H1 (cell line): ENCODE measurements around the gene NCKAP1. TPM values are rescaled to one million over a fixed set of nuclear protein-coding genes. Genes with fewer than 3 reads are reported as not detected.

Experiments
- CTCF ChIA-PET: fragments of 300-600 bp; sonication (Branson Sonifier 250); formaldehyde crosslinking; loops from one replicate; lab custom pipeline; 2021; ENCODE audit not compliant: partially characterized antibody; lab: Charles Lee
- POLR2A ChIA-PET: fragments of 300-600 bp; sonication (Branson Sonifier 250); formaldehyde crosslinking; loops from one replicate; lab custom pipeline; 2021; ENCODE audit warnings: inconsistent platforms; ENCODE audit not compliant: partially characterized antibody; lab: Charles Lee
- DNase-seq, 2 experiments: peaks; one replicate each; pipeline versions ENCODE4 v3.0.0 to v3.0.0-alpha.2; 2010 to 2022; ENCODE audit warnings: low spot score in 2 of 2, low read depth in 1 of 2, mixed read lengths in 1 of 2
- FAIRE-seq: peaks from 2 replicates; lab custom pipeline; 2011; peaks lifted over from hg19 to GRCh38; lab: Jason Lieb, UNC
- H2AFZ ChIP-seq: 2 replicates; pipeline ENCODE4 v1.8.1; 2012; ENCODE audit warnings: low read length, inconsistent platforms
- H2AK5ac ChIP-seq: 2 replicates; pipeline ENCODE4 v1.6.1; 2013; ENCODE audit warnings: low read depth, low read length
- H2BK120ac ChIP-seq: replicated peaks from 2 replicates; pipeline ENCODE3; 2013; ENCODE audit warnings: low read depth, low read length, inconsistent platforms
- H2BK12ac ChIP-seq: 2 replicates; pipeline ENCODE4 v1.6.1; 2013; ENCODE audit warnings: low read depth, low read length
- H2BK15ac ChIP-seq: 2 replicates; pipeline ENCODE4 v1.6.1; 2013; ENCODE audit warnings: low read length
- H2BK20ac ChIP-seq: 2 replicates; pipeline ENCODE4 v1.6.1; 2013; ENCODE audit warnings: low read length
- H2BK5ac ChIP-seq: 2 replicates; pipeline ENCODE4 v1.6.1; 2013; ENCODE audit warnings: low read depth, low read length
- H3K14ac ChIP-seq: 2 replicates; pipeline ENCODE4 v1.6.1; 2013; ENCODE audit warnings: inconsistent platforms; ENCODE audit not compliant: insufficient read length
- H3K18ac ChIP-seq: 2 replicates; pipeline ENCODE4 v1.6.1; 2013; ENCODE audit warnings: low read length; ENCODE audit errors: extremely low read depth
- H3K23ac ChIP-seq: 2 replicates; pipeline ENCODE4 v1.6.1; 2013; ENCODE audit warnings: inconsistent platforms; ENCODE audit not compliant: insufficient read length
- H3K23me2 ChIP-seq: 2 replicates; pipeline ENCODE4 v1.6.1; 2013; ENCODE audit warnings: low read depth, low read length
- H3K27ac ChIP-seq: 2 replicates; pipeline ENCODE4 v1.6.1; 2011; ENCODE audit warnings: low read depth, low read length, inconsistent platforms
- H3K27me3 ChIP-seq, 4 experiments: replicated peaks in 1 of 4; 1 replicate in 1 of 4; 2 replicates in 3 of 4; pipeline versions ENCODE4 v1.6.1 to v1.8.1; 2011 to 2013; ENCODE audit warnings: low read length in 3 of 4, mild to moderate bottlenecking in 3 of 4, inconsistent platforms in 2 of 4, mixed read lengths in 2 of 4, moderate library complexity in 1 of 4; ENCODE audit not compliant: control insufficient read depth in 3 of 4, insufficient read depth in 3 of 4; ENCODE audit errors: extremely low read depth in 1 of 4
- H3K36me3 ChIP-seq, 4 experiments: 2 replicates each; pipeline versions ENCODE4 v1.6.1 to v1.8.1; 2011 to 2013; ENCODE audit warnings: mild to moderate bottlenecking in 4 of 4, low read length in 3 of 4, moderate library complexity in 2 of 4, control low read depth in 1 of 4, inconsistent platforms in 1 of 4; ENCODE audit not compliant: insufficient read depth in 4 of 4, control insufficient read depth in 2 of 4
- H3K4ac ChIP-seq: replicated peaks from 2 replicates; pipeline ENCODE3; 2013; ENCODE audit warnings: low read length, low read depth, mixed read lengths, inconsistent platforms; ENCODE audit not compliant: insufficient read length
- H3K4me1 ChIP-seq, 4 experiments: replicated peaks in 1 of 4; 1 replicate in 1 of 4; 2 replicates in 3 of 4; pipeline versions ENCODE4 v1.6.1 to v1.8.1; 2011 to 2013; ENCODE audit warnings: low read length in 3 of 4, inconsistent platforms in 2 of 4, mixed read lengths in 1 of 4; ENCODE audit not compliant: insufficient read depth in 4 of 4, control insufficient read depth in 3 of 4
- H3K4me2 ChIP-seq, 2 experiments: 2 replicates each; pipeline versions ENCODE4 v1.6.1 to v1.8.1; 2011 to 2013; ENCODE audit warnings: low read depth in 2 of 2, low read length in 2 of 2, control low read depth in 1 of 2, inconsistent platforms in 1 of 2, mild to moderate bottlenecking in 1 of 2; ENCODE audit not compliant: insufficient read depth in 1 of 2
- H3K4me3 ChIP-seq, 4 experiments: fragments of 200-600, 300-600 bp in 1 of 4; sonication (generic), shearing (Covaris generic), sonication (Bioruptor Twin) in 1 of 4; 2 replicates each; pipeline versions ENCODE4 v1.5.1 to v1.8.1; 2011 to 2016; ENCODE audit warnings: low read length in 4 of 4, low read depth in 3 of 4, control low read depth in 2 of 4, inconsistent platforms in 2 of 4, mild to moderate bottlenecking in 2 of 4, mixed read lengths in 1 of 4, moderate library complexity in 1 of 4; ENCODE audit not compliant: insufficient read depth in 2 of 4; ENCODE audit errors: extremely low read depth in 1 of 4
- H3K56ac ChIP-seq: replicated peaks from 2 replicates; pipeline ENCODE3; 2013; ENCODE audit warnings: low read depth, mild to moderate bottlenecking, mixed read lengths, low read length, inconsistent platforms; ENCODE audit not compliant: insufficient read length
- H3K79me1 ChIP-seq: 2 replicates; pipeline ENCODE4 v1.6.1; 2013; ENCODE audit warnings: low read depth, low read length, control low read depth
- H3K79me2 ChIP-seq, 2 experiments: 2 replicates each; pipeline versions ENCODE4 v1.6.1 to v1.8.1; 2012 to 2013; ENCODE audit warnings: low read length in 2 of 2, mild to moderate bottlenecking in 2 of 2, inconsistent platforms in 1 of 2; ENCODE audit not compliant: insufficient read depth in 2 of 2, control insufficient read depth in 1 of 2
- H3K9ac ChIP-seq, 4 experiments: replicated peaks in 1 of 4; 1 replicate in 1 of 4; 2 replicates in 3 of 4; pipeline versions ENCODE4 v1.6.1 to v1.8.1; 2011 to 2013; ENCODE audit warnings: low read depth in 3 of 4, low read length in 3 of 4, control low read depth in 2 of 4, mild to moderate bottlenecking in 2 of 4, moderate library complexity in 2 of 4, inconsistent platforms in 1 of 4; ENCODE audit errors: extremely low read depth in 1 of 4
- H3K9me3 ChIP-seq, 2 experiments: 2 replicates each; pipeline versions ENCODE4 v1.6.1 to v1.8.1; 2012 to 2013; ENCODE audit warnings: mild to moderate bottlenecking in 2 of 2, moderate library complexity in 2 of 2, control low read depth in 1 of 2, inconsistent platforms in 1 of 2, low read depth in 1 of 2, low read length in 1 of 2, mixed read lengths in 1 of 2; ENCODE audit not compliant: insufficient read depth in 2 of 2
- H4K20me1 ChIP-seq, 2 experiments: replicated peaks in 1 of 2; 2 replicates each; pipeline versions ENCODE3 to v1.8.1; 2011 to 2013; ENCODE audit warnings: inconsistent platforms in 2 of 2, low read length in 2 of 2, mild to moderate bottlenecking in 1 of 2; ENCODE audit not compliant: insufficient read depth in 2 of 2, control insufficient read depth in 1 of 2
- H4K5ac ChIP-seq: 2 replicates; pipeline ENCODE4 v1.6.1; 2013; ENCODE audit warnings: low read length, low read depth, mixed read lengths, inconsistent platforms; ENCODE audit not compliant: insufficient read length
- H4K8ac ChIP-seq: 2 replicates; pipeline ENCODE4 v1.8.0; 2013; ENCODE audit warnings: mild to moderate bottlenecking, moderate library complexity, low read length, inconsistent platforms; ENCODE audit not compliant: insufficient read depth; ENCODE audit errors: extremely low read depth
- H4K91ac ChIP-seq: replicated peaks from 2 replicates; pipeline ENCODE3; 2013; ENCODE audit warnings: low read length, mixed read lengths, inconsistent platforms; ENCODE audit not compliant: insufficient read length
- BCL11A ChIP-seq, 2 experiments: IDR thresholded peaks; one replicate each; pipeline ENCODE4 v1.6.1; 2011; ENCODE audit warnings: low read depth in 2 of 2, low read length in 2 of 2, mild to moderate bottlenecking in 2 of 2
- CBX8 ChIP-seq: fragments of 300-800, 300-1000 bp; sonication (generic); IDR thresholded peaks from 2 replicates; pipeline ENCODE4 v1.7.1; 2016; ENCODE audit warnings: low read depth, low read length, borderline replicate concordance
- HDAC6 ChIP-seq: IDR thresholded peaks from one replicate; pipeline ENCODE4 v1.7.1; 2012; ENCODE audit warnings: low read depth, mild to moderate bottlenecking, inconsistent platforms, low read length, moderate library complexity
- JUND ChIP-seq: IDR thresholded peaks from 2 replicates; pipeline ENCODE4 v1.6.1; 2011; ENCODE audit warnings: mild to moderate bottlenecking, improper control_type of control experiment, low read length
- MAX ChIP-seq: IDR thresholded peaks from 2 replicates; pipeline ENCODE4 v1.6.1; 2012; ENCODE audit warnings: inconsistent platforms
- NRF1 ChIP-seq: IDR thresholded peaks from 2 replicates; pipeline ENCODE4 v1.6.1; 2011; ENCODE audit warnings: mild to moderate bottlenecking, low read depth, low read length, improper control_type of control experiment
- RFX5 ChIP-seq: IDR thresholded peaks from 2 replicates; pipeline ENCODE4 v1.6.1; 2011; ENCODE audit warnings: low read depth, low read length, improper control_type of control experiment, borderline replicate concordance
- RNF2 ChIP-seq: fragments of 200-900, 300-1000 bp; sonication (generic); IDR thresholded peaks from 2 replicates; pipeline ENCODE4 v1.7.1; 2016; ENCODE audit warnings: borderline replicate concordance, low read depth, mild to moderate bottlenecking, antibody characterized with exemption, low read length; ENCODE audit not compliant: poor library complexity, severe bottlenecking; ENCODE audit errors: missing control alignments
- SIRT6 ChIP-seq: IDR thresholded peaks from one replicate; pipeline ENCODE4 v1.7.1; 2012; ENCODE audit warnings: low read length, inconsistent platforms
- SP1 ChIP-seq: IDR thresholded peaks from 2 replicates; pipeline ENCODE4 v1.6.1; 2011; ENCODE audit warnings: low read depth, low read length
- TCF12 ChIP-seq: IDR thresholded peaks from 2 replicates; pipeline ENCODE4 v1.6.1; 2011; ENCODE audit warnings: low read depth, mild to moderate bottlenecking, low read length
- ZNF274 ChIP-seq: IDR thresholded peaks from 2 replicates; pipeline ENCODE4 v1.7.0; 2012; ENCODE audit warnings: low read length, borderline replicate concordance; ENCODE audit errors: extremely low read depth
- WGBS, 2 experiments: shearing (Covaris generic) in 1 of 2; methylation state at CpG; one replicate each; pipeline versions ENCODE4 v1.1.6 to v1.1.7; 2013 to 2015; ENCODE audit warnings: low lambda C conversion rate in 2 of 2, mixed read lengths in 2 of 2, inconsistent platforms in 1 of 2, low coverage in 1 of 2, missing lambda C conversion rate in 1 of 2; ENCODE audit not compliant: insufficient replicate concordance in 2 of 2, insufficient coverage in 1 of 2, insufficient read length in 1 of 2; ENCODE audit errors: extremely low coverage in 1 of 2, missing lambda C conversion rate in 1 of 2; 5-methylcytosine and 5-hydroxymethylcytosine counted together
- polyA plus RNA-seq, 7 experiments: library from polyadenylated mRNA; depleted of rRNA in 3 of 7; stranded (reverse) in 5 of 7; unstranded in 2 of 7; fragments of >200 nt in 5 of 7; fragments of 200-250 nt in 2 of 7; gene quantifications; 1 replicate in 5 of 7; 2 replicates in 1 of 7; 4 replicates in 1 of 7; pipeline versions ENCODE4 v1.2.1 to v1.2.3, GENCODE V29; 2011 to 2013; ENCODE audit warnings: missing spikeins in 2 of 7, mixed read lengths in 2 of 7
- total RNA-seq: library from RNA; stranded (reverse); fragmentation: NEBNext Ultra II Directional; extraction: Animal tissue kit (Norgen Biotek cat#: 25700); gene quantifications from 2 replicates; pipeline ENCODE4 v1.2.1, GENCODE V29; 2021

Gene NCKAP1
- total and polyA plus RNA-seq, 2 of the 8 experiments (the other 6 are each of a cell fraction or from before 2014, with no cell fraction given): 90.8 to 173 TPM

GRCh38 chr2:182890305-182890704, 148.0 kb downstream of the NCKAP1 start:
- Histone ChIP-seq H2BK5ac (no peak overlapping the region), H2AK5ac (no peak overlapping the region), H3K79me2 (no peaks in the 10 kb centered on the region), H3K9ac (no peak overlapping the region), H3K23me2 (no peaks in the 10 kb centered on the region), H2BK15ac (no peak overlapping the region), H3K79me1 (no peaks in the 10 kb centered on the region), H4K20me1 (no peaks in the 10 kb centered on the region), H3K4ac (no peak overlapping the region), H3K23ac (no peak overlapping the region), H3K56ac (no peak overlapping the region), H4K91ac (no peak overlapping the region), H3K4me1 (no peaks in the 10 kb centered on the region), H2AFZ (no peak overlapping the region), H3K4me2 (no peak overlapping the region), H3K18ac (no peak overlapping the region), H3K27ac (no peak overlapping the region), H3K36me3 (no peaks in the 10 kb centered on the region), H4K5ac (no peak overlapping the region), H3K4me3 (no peak overlapping the region), H2BK20ac (no peak overlapping the region), H2BK12ac (no peak overlapping the region), H3K27me3 (no peaks in the 10 kb centered on the region), H3K9me3 (no peaks in the 10 kb centered on the region), H2BK120ac (no peak overlapping the region), H3K14ac (no peak overlapping the region), H4K8ac (no peak overlapping the region)
- POLR2A ChIA-PET: no interaction called here
- CTCF ChIA-PET: no interaction called here
- DNase-seq (no peak), FAIRE-seq (no peak)
- 96% methylated on average over 7 of the region's 7 CpGs; no CpG with 5 or more reads in 1 of the 2 experiments for WGBS, 2 experiments
- no peak for TF ChIP-seq NRF1
- no peak for TF ChIP-seq HDAC6
- TF ChIP-seq CBX8: no peak
- no peak for TF ChIP-seq SIRT6
- TF ChIP-seq BCL11A (IDR thresholded peaks at IDR 0.05; ENCODE audit: low read depth in 2 of 2, low read length in 2 of 2): no peak
- no peak for TF ChIP-seq RNF2
- TF ChIP-seq MAX: no peak
- TF ChIP-seq RFX5: no peak
- no peak for TF ChIP-seq JUND
- TF ChIP-seq SP1: no peak
- TF ChIP-seq ZNF274: no peak
- TF ChIP-seq TCF12: no peak
